ENCODE results near the gene GJB2.

Gene GJB2

DNA sequence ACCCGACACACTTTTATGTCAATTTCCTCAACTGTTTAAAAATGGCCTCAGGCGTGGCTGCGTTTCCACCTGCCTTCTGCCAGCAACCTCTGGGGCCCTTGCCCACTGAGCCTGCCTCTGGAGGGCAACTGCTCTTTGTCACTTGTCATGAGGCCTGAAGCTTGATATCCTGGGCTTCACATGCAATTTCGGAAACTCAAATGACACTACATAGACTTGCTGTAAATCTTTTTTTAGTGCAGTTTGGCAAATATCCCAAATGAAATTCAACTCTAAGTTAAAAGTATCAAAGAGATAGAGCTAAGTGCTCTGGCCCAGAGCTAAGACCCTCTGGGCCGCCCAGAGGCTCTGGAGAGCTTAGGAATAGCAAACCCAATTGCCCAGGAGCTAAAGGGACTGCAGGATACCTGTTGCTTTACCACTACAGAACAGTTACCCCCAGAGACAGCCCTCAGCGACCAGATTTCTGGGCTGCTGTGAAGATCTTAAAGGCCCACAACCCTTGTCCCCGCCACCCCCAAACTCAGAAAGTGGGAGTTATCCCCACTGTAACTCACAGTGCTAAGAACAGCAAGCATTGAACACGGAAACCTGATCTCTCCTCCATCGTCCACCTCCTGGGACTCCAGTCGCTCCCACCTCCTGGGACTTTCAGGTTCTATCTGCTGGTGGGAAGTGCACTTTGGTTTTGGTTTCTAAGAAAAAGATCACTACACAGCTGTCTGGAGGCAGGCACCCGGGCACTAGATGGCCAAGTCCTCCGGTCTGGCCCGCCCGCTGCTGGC lies 51.3 kb downstream of the GJB2 start:
- no peak for DNase-seq

DNA sequence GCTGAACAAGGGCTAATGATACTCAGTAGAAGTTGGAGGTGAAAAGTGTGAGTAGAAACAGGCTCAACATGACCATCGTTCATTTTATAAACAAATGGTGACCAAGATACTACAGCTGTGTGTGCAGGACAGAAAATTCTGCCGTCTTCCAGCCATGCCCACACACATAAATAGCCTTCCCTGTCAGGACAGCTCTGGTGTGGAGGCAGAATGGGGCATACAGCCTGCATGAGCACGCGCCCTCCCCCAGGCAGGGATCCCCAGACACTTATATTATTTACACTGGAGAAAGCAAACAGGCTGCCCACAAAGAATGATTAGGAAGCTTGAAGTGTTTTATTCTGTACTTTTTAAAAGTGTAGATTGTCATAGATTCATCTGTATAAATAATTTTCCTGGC lies 52.3 kb downstream of the GJB2 start:
- DNase-seq = no peak

DNA sequence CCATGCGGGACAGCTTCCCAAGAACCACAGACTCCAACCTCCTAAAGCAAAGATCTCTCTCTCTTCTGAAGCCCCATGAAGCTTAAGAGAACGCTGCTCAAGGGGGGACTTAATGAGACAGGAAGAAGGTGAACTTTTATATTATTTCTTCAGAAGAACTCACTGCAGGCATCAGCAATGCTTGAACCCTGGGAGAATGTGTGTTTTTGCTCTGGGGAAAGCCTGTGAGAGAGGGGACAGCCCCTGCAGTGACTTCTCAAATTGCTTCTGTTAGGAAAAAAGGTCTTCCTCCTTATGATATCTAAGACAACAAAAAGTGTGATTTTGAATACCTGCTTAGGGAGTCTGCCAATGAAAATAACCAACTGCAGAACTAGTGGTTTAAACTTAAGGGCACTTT lies 54.9 kb downstream of the GJB2 start:
- DNase-seq = no peak
